ENCODE results near the gene NBPF1.
"Not testable (repeated sequence)": the region's sequence is repeated elsewhere in the genome, so short reads cannot be mapped to it uniquely, and the experiment has no call there.

DNA sequence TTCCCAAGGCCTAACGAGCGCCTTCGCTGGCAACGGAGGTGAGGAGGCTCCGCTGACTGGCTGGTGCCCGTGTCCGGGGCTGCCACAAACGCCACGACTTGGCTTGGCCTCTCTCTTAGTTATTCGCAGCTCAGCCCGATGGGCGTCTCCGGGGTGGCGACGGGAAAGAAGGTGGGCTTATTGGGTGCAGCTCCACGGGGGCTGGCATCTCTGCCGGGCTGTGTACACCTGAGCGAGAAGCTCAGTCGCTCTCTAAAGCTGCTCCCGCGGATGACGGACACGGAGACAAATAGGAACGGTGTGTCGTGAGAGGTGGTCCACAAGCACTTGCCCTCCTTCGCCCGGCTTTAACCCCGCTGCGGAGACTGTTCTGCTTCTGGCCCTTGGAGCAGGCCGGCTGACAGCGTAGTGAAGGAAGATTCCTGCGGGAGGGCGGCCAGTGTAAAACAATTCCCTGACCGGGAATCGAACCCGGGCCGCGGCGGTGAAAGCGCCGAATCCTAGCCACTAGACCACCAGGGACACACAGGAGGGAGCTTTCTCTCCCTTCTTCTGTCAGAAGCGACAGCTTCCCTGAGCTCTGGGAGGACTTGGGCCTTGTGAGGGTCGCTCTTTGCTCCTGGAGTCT is 78.4 kb downstream of the NBPF1 start:
- TF ChIP-seq, protein P1, sequence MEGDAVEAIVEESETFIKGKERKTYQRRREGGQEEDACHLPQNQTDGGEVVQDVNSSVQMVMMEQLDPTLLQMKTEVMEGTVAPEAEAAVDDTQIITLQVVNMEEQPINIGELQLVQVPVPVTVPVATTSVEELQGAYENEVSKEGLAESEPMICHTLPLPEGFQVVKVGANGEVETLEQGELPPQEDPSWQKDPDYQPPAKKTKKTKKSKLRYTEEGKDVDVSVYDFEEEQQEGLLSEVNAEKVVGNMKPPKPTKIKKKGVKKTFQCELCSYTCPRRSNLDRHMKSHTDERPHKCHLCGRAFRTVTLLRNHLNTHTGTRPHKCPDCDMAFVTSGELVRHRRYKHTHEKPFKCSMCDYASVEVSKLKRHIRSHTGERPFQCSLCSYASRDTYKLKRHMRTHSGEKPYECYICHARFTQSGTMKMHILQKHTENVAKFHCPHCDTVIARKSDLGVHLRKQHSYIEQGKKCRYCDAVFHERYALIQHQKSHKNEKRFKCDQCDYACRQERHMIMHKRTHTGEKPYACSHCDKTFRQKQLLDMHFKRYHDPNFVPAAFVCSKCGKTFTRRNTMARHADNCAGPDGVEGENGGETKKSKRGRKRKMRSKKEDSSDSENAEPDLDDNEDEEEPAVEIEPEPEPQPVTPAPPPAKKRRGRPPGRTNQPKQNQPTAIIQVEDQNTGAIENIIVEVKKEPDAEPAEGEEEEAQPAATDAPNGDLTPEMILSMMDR (IDR thresholded peaks at IDR 0.05; ENCODE audit: extremely low read depth in 1 of 2, insufficient read depth in 1 of 2, low read depth in 1 of 2, low read length in 2 of 2), result not testable (repeated sequence)
- TF ChIP-seq EZH2 (IDR thresholded peaks at IDR 0.05; ENCODE audit: borderline replicate concordance, low read depth, low read length, severe bottlenecking), result peak; percentile 17
- not testable (repeated sequence) for TF ChIP-seq POLR2A, MYC (IDR thresholded peaks at IDR 0.05; ENCODE audit: low read depth, low read length)
